Measurements from ENCODE around the gene OR51A2. TPM values are rescaled to one million over a fixed set of nuclear protein-coding genes. Genes with fewer than 3 reads are reported as not detected.

Gene OR51A2
- total RNA-seq, 1 experiment from 2014 or later: not detected

DNA sequence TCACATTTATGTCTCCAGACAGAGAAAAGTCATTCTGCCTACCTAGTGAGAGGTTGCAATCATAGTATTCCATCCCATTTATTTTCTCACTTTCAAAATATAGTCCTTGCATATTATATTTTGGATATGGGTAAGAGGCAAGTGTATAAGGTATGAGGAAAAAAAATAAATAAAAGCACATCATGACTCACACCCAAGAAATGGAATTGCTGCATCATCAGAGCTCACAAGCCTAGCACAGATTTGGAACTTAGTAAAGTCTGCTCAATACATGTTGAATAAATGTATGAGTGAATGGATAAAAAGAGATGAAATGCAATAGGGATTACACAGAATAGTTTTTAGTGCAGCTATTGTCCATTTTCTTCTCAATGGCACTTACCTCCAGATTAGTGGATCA is 28.9 kb downstream of the OR51A2 start:
- Histone ChIP-seq H3K79me1 (ENCODE audit: insufficient read depth, low read depth, low read length, poor library complexity, severe bottlenecking) (no peaks in the 10 kb centered on the region), H2BK120ac (ENCODE audit: low read depth, low read length, poor library complexity, severe bottlenecking) (no peak overlapping the region), H2AK5ac (ENCODE audit: insufficient read length, low read length) (no peak overlapping the region), H3K4me1 (ENCODE audit: insufficient read depth, low read length) (no peaks in the 10 kb centered on the region), H2BK15ac (ENCODE audit: low read depth, low read length) (no peak overlapping the region), H4K8ac (replicated peaks; ENCODE audit: insufficient read length, low read depth, low read length) (no peak overlapping the region), H3K23me2 (ENCODE audit: insufficient read length, low read depth, low read length, poor library complexity, severe bottlenecking) (no peaks in the 10 kb centered on the region), H2AFZ (ENCODE audit: low read length) (no peak overlapping the region), H3K18ac (ENCODE audit: insufficient read length, low read depth, low read length) (no peak overlapping the region), H2BK12ac (ENCODE audit: insufficient read length, low read depth, low read length) (no peak overlapping the region), H2BK20ac (ENCODE audit: low read depth, low read length, poor library complexity, severe bottlenecking) (no peak overlapping the region), H3K4me2 (ENCODE audit: insufficient read depth, insufficient read length, low read length) (no peak overlapping the region), H3K23ac (ENCODE audit: insufficient read length, low read depth, low read length) (no peak overlapping the region), H4K5ac (ENCODE audit: insufficient read length, low read depth, low read length) (no peak overlapping the region), H2BK5ac (ENCODE audit: insufficient read length, low read length) (no peak overlapping the region), H3K27me3 (ENCODE audit: insufficient read depth, low read length) (no peaks in the 10 kb centered on the region), H3K79me2 (ENCODE audit: insufficient read depth, low read length) (no peaks in the 10 kb centered on the region), H3K56ac (ENCODE audit: insufficient read length, low read depth, low read length) (no peak overlapping the region), H4K20me1 (ENCODE audit: control insufficient read depth, insufficient read depth, insufficient read length) (no peaks in the 10 kb centered on the region), H3K14ac (ENCODE audit: insufficient read depth, low read length) (no peak overlapping the region), H3T11ph (ENCODE audit: low read length) (no peak overlapping the region), H3K4ac (ENCODE audit: low read depth, low read length) (no peak overlapping the region), H3K9me3 (ENCODE audit: control insufficient read depth, low read depth, low read length) (no peaks in the 10 kb centered on the region), H3K9ac (ENCODE audit: extremely low read depth, insufficient read length, low read length) (no peak overlapping the region), H4K91ac (ENCODE audit: insufficient read length, low read depth, low read length) (no peak overlapping the region), H3K27ac (ENCODE audit: insufficient read length, low read depth, low read length) (no peak overlapping the region)
- H3K27me3 Mint-ChIP-seq (ENCODE audit: low read depth): no peaks in the 10 kb centered on the region; the same call in 1 of the 2 replicates
- H3K9me3 Mint-ChIP-seq: no peaks in the 10 kb centered on the region
- H3K4me3 Mint-ChIP-seq: no peak overlapping the region
- no peak for DNase-seq
- no peaks in the 10 kb centered on the region for H3K4me1 Mint-ChIP-seq
- H3K36me3 Mint-ChIP-seq (ENCODE audit: insufficient read depth in 1 of 3, low read depth in 3 of 3): no peaks in the 10 kb centered on the region
- TF ChIP-seq CTCF (conservative IDR thresholded peaks at IDR 0.05): no peak
- H3K27ac Mint-ChIP-seq: no peak overlapping the region
